Large intestine (tissue), 3 donors: Measurements from ENCODE around the gene PVALB. TPM values are rescaled to one million over a fixed set of nuclear protein-coding genes. Genes with fewer than 3 reads are reported as not detected.
A peak's percentile ranks its signal among the peaks of the same experiment; 100 is the strongest.

ENCODE experiments used
- DNase-seq, 2 donors: peaks; one replicate each; pipeline versions ENCODE4 v3.0.0 to v3.0.0-alpha.2; 2013
- H3K27ac ChIP-seq: one replicate; pipeline ENCODE4 v1.5.1; 2013; ENCODE audit warnings: low read length
- H3K27me3 ChIP-seq: 2 replicates; pipeline ENCODE4 v1.6.1; 2013; ENCODE audit warnings: low read length; ENCODE audit not compliant: control insufficient read depth, insufficient read depth
- H3K36me3 ChIP-seq: 2 replicates; pipeline ENCODE4 v1.6.1; 2013; ENCODE audit warnings: low read length; ENCODE audit not compliant: control insufficient read depth, insufficient read depth
- H3K4me1 ChIP-seq: one replicate; pipeline ENCODE4 v1.6.1; 2013; ENCODE audit warnings: low read length; ENCODE audit not compliant: control insufficient read depth, insufficient read depth
- H3K4me3 ChIP-seq: one replicate; pipeline ENCODE4 v1.5.1; 2013; ENCODE audit warnings: low read length
- H3K9me3 ChIP-seq: one replicate; pipeline ENCODE4 v1.6.1; 2013; ENCODE audit warnings: mild to moderate bottlenecking, low read depth, low read length, moderate library complexity; ENCODE audit not compliant: control insufficient read depth
- WGBS: methylation state at CpG from one replicate; pipeline ENCODE4 v1.1.5; 2013; ENCODE audit warnings: low lambda C conversion rate; ENCODE audit not compliant: insufficient coverage; 5-methylcytosine and 5-hydroxymethylcytosine counted together
- polyA plus RNA-seq: library from polyadenylated mRNA; unstranded; fragments of 120-200 nt; gene quantifications from one replicate; pipeline ENCODE4 v1.2.1, GENCODE V29; 2013

PVALB gene
- polyA plus RNA-seq, 1 donor: 0.31 TPM

DNA sequence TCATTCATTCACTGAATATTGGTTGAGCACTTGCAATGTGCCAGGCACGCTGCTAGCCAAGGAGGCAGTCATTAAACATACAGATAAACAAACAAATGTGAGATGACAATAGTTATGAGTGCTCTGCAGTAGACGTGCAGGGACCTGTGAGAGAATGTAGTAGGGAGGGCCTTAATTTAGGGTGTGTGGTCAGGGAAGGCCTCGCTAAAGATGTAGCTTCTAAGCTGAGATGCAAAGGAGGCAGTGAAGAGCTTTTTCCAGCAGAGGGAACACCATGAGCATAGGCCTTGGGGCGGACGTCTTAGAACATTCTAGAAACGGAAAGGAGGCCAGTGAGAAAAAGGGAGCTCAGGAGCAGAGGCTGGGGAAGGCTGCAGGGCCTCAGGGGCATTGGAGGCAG, 43.2 kb upstream of the PVALB start:
- Histone ChIP-seq H3K4me3 (no peak overlapping the region), H3K36me3 (no peaks in the 10 kb centered on the region), H3K27me3 (peaks cover 6% of the 10 kb centered on the region), H3K4me1 (no peaks in the 10 kb centered on the region), H3K9me3 (no peaks in the 10 kb centered on the region), H3K27ac (no peak overlapping the region)
- no CpG with 5 or more reads among the region's 6 CpGs for WGBS
- DNase-seq: no peak

DNA sequence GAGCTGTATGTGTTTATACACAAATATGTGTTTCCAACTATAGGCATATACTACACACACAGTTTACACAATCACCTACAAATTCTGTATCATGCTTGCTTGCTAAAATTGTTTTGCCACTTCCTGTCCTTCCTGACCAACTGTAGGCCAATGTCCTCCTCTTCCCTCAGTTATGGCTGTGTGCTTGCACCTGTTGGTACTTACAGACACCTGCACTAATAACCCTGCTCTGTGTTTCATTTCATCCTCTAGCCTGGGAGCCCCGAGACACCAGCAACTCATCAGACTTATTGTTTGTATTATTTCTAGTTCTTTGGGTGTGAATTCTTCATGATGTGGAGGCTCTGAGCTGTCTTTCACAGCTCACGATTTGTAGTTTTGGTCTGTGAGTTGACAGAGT, 42.1 kb upstream of the PVALB start:
- Histone ChIP-seq H3K9me3 (no peaks in the 10 kb centered on the region), H3K4me3 (no peak overlapping the region), H3K4me1 (no peaks in the 10 kb centered on the region), H3K27ac (no peak overlapping the region), H3K36me3 (no peaks in the 10 kb centered on the region), H3K27me3 (peaks cover 4% of the 10 kb centered on the region)
- no CpG with 5 or more reads among the region's 2 CpGs for WGBS
- no peak for DNase-seq

DNA sequence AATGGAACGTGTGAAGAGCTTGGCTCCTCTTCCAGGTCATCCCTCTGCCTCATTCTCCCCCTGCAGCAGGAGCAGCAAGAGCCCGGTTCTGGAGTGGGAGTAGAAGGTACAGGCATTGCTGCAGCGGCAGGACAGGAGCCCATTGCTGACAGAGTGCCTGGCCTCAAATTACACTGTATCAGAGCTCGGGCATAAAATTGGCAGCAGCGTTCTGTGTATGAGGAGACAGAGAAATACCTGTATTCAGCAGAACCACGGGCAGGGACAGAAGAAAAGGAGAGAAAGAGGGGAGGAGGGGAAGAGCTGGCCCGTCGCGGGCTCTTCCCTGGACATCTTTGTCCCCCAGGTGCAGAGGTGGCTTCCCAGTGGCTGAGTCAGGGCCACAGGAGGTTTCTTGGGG, 41.3 kb upstream of the PVALB start:
- H3K4me1 ChIP-seq: no peaks in the 10 kb centered on the region
- H3K36me3 ChIP-seq: no peaks in the 10 kb centered on the region
- H3K4me3 ChIP-seq: no peak overlapping the region
- H3K27ac ChIP-seq: no peak overlapping the region
- peaks cover 4% of the 10 kb centered on the region for H3K27me3 ChIP-seq
- no peaks in the 10 kb centered on the region for H3K9me3 ChIP-seq
- WGBS: 80% methylated on average over 1 of the region's 9 CpGs
- no peak for DNase-seq

DNA sequence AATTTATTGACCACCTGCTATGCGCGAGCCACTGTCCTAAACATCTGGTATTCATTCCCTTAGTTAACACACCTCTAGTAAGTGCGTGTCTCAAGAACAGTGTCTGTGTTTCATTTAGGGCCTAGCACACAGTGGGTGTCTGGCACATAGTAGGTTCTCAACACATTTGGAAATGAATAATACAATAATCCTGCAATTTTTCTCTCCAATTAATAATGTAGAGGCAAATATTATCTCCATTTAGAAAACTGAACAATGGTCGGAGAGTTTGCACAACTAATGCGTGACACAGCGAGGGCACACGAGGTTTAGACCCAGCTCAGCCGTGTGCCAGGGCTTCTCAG, 39.9 kb upstream of the PVALB start:
- no CpG with 5 or more reads among the region's 8 CpGs for WGBS
- H3K27ac ChIP-seq: no peak overlapping the region
- H3K4me3 ChIP-seq: no peak overlapping the region
- no peaks in the 10 kb centered on the region for H3K36me3 ChIP-seq
- peaks cover 4% of the 10 kb centered on the region for H3K27me3 ChIP-seq
- H3K4me1 ChIP-seq: no peaks in the 10 kb centered on the region
- no peaks in the 10 kb centered on the region for H3K9me3 ChIP-seq
- DNase-seq: no peak

DNA sequence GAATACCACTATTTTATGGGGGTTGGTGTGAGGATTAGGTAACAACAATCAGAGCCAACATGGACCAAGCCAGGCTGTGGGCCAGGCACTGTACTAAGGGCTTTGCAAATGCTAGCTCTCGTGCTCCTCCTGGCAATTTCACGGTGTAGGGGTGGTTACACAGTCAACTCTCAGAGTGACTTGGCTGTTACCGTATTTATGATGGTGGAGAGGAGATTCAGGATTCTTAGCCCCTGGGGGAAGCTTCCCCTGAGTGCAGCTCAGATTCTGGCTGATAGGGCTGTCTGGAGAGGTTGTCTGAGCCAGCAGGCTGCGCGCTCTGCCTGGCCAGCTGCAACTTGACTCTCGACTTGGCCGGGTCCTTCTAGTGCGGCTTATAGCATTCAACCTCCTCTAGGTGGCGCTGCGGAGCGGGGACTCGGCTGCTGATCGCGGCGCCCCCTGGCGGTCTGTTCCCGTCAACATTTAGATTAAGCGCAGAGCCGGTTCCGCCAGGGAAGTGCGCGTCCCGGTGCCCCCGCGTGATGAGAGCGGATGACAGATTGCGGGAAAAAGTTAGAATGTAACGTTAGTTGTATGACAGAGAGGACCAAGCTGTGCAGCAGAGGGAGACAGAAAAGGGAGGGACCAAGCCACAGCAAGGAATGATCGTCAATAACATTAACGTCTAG, 39.4 kb upstream of the PVALB start:
- DNase-seq: peak; percentile 68 to 72
- H3K27ac ChIP-seq: no peak overlapping the region
- WGBS: 0% methylated on average over 3 of the region's 30 CpGs
- H3K9me3 ChIP-seq: no peaks in the 10 kb centered on the region
- peaks cover 4% of the 10 kb centered on the region for H3K27me3 ChIP-seq
- H3K36me3 ChIP-seq: no peaks in the 10 kb centered on the region
- no peak overlapping the region for H3K4me3 ChIP-seq
- no peaks in the 10 kb centered on the region for H3K4me1 ChIP-seq

DNA sequence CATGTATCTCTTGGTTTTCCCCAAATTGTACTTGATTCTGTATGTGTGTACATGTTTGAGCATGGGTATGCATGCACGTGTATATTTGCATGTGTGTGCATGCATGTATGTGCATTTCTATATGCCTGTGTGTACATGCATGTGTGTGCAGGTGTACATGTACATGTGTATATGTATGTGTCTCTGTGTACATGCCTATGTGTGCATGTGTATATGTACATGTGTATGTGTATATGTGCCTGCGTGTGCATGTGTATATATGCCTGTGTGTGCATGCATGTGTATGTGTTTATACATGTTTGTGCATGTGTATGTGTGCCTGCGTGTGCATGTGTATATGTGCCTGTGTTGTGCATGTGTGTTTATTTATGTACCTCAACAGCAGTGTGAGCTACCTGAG, 38.6 kb upstream of the PVALB start:
- Histone ChIP-seq H3K4me1 (no peaks in the 10 kb centered on the region), H3K9me3 (no peaks in the 10 kb centered on the region), H3K27ac (no peak overlapping the region), H3K36me3 (no peaks in the 10 kb centered on the region), H3K27me3 (peaks cover 4% of the 10 kb centered on the region), H3K4me3 (no peak overlapping the region)
- no peak for DNase-seq
- no CpG with 5 or more reads among the region's 3 CpGs for WGBS

DNA sequence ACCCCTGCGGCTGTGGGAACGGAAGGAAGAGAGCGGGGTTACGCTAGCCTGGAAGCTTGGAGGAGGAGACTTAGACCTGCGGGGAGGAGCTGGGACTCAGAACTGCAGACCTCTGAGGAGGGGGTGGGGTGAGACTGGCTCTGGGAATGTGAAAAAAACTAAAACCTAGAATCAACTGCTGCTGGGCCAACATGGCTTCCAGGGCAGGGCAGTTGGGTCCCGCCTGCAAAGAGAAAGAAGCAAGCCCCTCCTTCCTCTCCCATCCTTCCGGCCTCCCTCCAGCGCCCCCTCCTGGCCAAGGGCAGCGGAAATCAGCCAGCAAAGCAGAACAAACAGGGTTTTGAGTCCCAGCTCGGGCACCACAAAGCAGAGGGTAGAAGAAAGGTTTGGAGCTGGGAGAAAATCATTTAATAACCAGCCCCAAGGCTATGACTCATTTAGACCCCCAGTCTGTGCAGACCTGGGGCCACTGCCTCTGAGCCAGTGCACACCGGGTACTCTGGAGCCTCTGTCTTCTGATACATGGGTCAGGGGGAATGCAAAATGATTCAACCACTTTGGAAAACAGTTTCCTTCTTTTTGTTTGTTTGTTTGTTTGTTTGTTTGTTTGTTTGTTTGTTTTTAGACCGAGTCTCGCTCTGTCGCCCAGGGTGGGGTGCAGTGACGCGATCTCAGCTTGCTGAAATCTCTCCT, 36.7 kb upstream of the PVALB start:
- no peaks in the 10 kb centered on the region for H3K4me1 ChIP-seq
- no peak overlapping the region for H3K4me3 ChIP-seq
- DNase-seq: peak in 1 of 2 donors; percentile 29
- H3K36me3 ChIP-seq: no peaks in the 10 kb centered on the region
- H3K27ac ChIP-seq: no peak overlapping the region
- 50% methylated on average over 1 of the region's 16 CpGs for whole genome bisulfite sequencing
- H3K9me3 ChIP-seq: no peaks in the 10 kb centered on the region
- H3K27me3 ChIP-seq: peaks cover 4% of the 10 kb centered on the region

DNA sequence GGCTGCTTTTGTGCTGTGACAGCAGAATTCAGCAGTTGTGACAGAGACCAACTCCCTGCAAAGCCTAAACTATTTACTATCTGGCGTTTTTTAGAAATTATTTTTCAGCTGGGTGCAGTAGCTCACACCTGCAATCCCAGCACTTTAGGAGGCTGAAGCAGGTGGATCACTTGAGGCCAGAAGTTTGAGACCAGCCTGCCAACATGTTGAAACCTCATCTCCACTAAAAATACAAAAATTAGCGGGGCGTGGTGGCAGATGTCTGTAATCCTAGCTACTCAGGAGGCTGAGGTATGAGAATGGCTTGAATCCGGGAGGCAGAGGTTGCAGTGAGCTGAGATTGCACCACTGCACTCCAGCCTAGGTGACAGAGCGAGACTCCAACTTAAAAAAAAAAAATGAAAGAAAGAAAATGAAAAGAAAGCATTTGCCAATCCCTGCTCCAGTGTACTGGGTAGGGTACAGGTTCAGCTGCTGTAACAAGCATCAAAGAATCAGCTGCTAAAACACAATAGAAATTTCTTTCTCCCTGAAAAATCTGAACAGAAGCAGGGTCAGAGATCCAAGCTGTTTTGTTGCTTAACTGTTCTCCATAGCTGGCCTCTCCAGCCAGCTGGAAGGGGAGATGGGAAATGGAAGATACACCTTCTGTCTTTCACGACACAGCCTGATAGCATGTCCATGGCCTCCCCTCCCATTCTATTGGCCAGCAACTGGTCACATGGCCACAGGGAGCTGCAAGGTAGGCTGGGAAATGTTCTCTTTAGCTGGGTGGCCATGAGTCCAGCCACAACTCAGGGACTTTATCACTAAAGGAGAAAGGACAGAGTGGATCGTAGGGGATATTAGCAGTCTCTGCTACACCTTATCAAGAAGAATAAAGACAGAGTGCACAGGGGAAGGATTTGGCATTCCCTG, 35.5 kb upstream of the PVALB start:
- no peak overlapping the region for H3K27ac ChIP-seq
- no peak overlapping the region for H3K4me3 ChIP-seq
- H3K36me3 ChIP-seq: no peaks in the 10 kb centered on the region
- no peak for DNase-seq
- H3K9me3 ChIP-seq: no peaks in the 10 kb centered on the region
- H3K4me1 ChIP-seq: no peaks in the 10 kb centered on the region
- H3K27me3 ChIP-seq: peaks cover 4% of the 10 kb centered on the region
- 100% methylated on average over 2 of the region's 7 CpGs for WGBS

DNA sequence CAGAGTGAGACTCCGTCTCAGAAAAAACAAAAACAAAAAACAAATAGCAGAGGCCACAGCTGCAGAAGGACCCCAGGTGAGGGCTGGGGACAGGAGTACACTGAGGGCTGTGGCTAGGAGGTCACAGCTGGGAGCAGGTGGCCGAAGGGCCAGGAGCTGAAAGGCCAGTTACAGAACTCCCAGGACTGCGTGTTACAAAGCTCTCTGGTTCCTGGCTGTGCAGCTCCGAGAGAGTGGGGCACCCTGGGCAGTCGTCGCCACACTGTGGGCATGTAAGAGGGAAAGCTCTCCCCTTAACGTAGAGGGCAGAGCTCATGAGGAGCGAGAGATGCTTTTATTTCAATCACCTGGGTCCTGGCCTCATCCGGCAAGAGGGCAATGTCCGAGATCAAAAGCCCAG, 33.8 kb upstream of the PVALB start:
- WGBS: no CpG with 5 or more reads among the region's 10 CpGs
- no peak for DNase-seq
- H3K27ac ChIP-seq: no peak overlapping the region
- no peak overlapping the region for H3K4me3 ChIP-seq
- H3K36me3 ChIP-seq: no peaks in the 10 kb centered on the region
- H3K27me3 ChIP-seq: peaks cover 9% of the 10 kb centered on the region
- H3K9me3 ChIP-seq: no peaks in the 10 kb centered on the region
- H3K4me1 ChIP-seq: no peaks in the 10 kb centered on the region

DNA sequence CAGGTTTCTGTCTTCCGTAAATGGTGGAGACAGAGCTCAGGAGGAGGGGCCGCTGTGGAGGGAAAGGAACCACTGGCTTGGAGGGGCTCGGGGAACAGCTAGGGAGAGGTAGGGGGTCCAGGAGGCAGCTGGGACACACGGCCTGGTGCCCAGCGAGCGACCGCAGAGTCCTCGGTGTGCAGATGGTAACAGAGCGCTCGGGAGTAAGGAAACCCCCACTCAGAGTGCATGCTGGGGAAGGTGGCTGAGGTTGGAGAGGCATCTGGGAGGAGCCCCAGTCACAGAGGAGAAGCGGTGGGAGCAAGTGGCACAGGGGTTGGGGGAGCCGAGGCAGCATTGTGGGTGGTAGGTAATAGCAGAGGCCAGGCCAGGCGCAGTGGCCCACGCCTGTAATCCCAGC, 33.2 kb upstream of the PVALB start:
- DNase-seq: no peak
- H3K36me3 ChIP-seq: no peaks in the 10 kb centered on the region
- WGBS: no CpG with 5 or more reads among the region's 14 CpGs
- no peak overlapping the region for H3K27ac ChIP-seq
- H3K4me3 ChIP-seq: no peak overlapping the region
- no peaks in the 10 kb centered on the region for H3K4me1 ChIP-seq
- no peaks in the 10 kb centered on the region for H3K9me3 ChIP-seq
- H3K27me3 ChIP-seq: peaks cover 9% of the 10 kb centered on the region
